Keratinocyte (primary cell): ENCODE measurements around the gene TMEM183A. TPM values are rescaled to one million over a fixed set of nuclear protein-coding genes. Genes with fewer than 3 reads are reported as not detected.

ENCODE experiments used
- DNase-seq: peaks from one replicate; pipeline ENCODE4 v3.0.0-alpha.2; 2011; ENCODE audit warnings: low read depth, missing footprints, low spot score
- FAIRE-seq: peaks from 2 replicates; lab custom pipeline; 2011; peaks lifted over from hg19 to GRCh38; lab: Jason Lieb, UNC
- H2AFZ ChIP-seq: 2 replicates; pipeline ENCODE4 v1.6.0; 2012; ENCODE audit warnings: low read length, control low read depth, inconsistent platforms; ENCODE audit not compliant: control insufficient read depth
- H3K27ac ChIP-seq: 2 replicates; pipeline ENCODE4 v1.5.1; 2011; ENCODE audit warnings: low read length; ENCODE audit not compliant: control insufficient read depth, insufficient read depth
- H3K27me3 ChIP-seq: 3 replicates; pipeline ENCODE4 v1.6.0; 2011; ENCODE audit warnings: low read length; ENCODE audit not compliant: control insufficient read depth, insufficient read depth; ENCODE audit errors: extremely low read depth
- H3K36me3 ChIP-seq, 2 experiments: 2 replicates in 1 of 2; 3 replicates in 1 of 2; pipeline ENCODE4 v1.5.1; 2011; ENCODE audit warnings: low read length in 2 of 2, mild to moderate bottlenecking in 1 of 2; ENCODE audit not compliant: control insufficient read depth in 2 of 2, insufficient read depth in 2 of 2; ENCODE audit errors: extremely low read depth in 1 of 2
- H3K4me1 ChIP-seq: 3 replicates; pipeline ENCODE4 v1.5.1; 2011; ENCODE audit warnings: low read length; ENCODE audit not compliant: control insufficient read depth, insufficient read depth; ENCODE audit errors: extremely low read depth
- H3K4me2 ChIP-seq: 3 replicates; pipeline ENCODE4 v1.6.0; 2011; ENCODE audit warnings: low read depth, low read length; ENCODE audit not compliant: control insufficient read depth, insufficient read depth; ENCODE audit errors: extremely low read depth
- H3K4me3 ChIP-seq, 3 experiments: fragments of 200-600 bp in 1 of 3; sonication (generic) in 1 of 3; 2 replicates in 2 of 3; 3 replicates in 1 of 3; pipeline ENCODE4 v1.5.1; 2011 to 2016; ENCODE audit warnings: low read length in 3 of 3, mild to moderate bottlenecking in 3 of 3, control low read depth in 2 of 3, inconsistent platforms in 1 of 3, low read depth in 1 of 3, mixed read lengths in 1 of 3, mixed run types in 1 of 3, moderate library complexity in 1 of 3; ENCODE audit not compliant: control insufficient read depth in 2 of 3, insufficient read depth in 2 of 3; ENCODE audit errors: extremely low read depth in 1 of 3
- H3K79me2 ChIP-seq: 2 replicates; pipeline ENCODE4 v1.6.0; 2012; ENCODE audit warnings: low read length; ENCODE audit not compliant: control insufficient read depth, insufficient read depth
- H3K9ac ChIP-seq: 3 replicates; pipeline ENCODE4 v1.6.0; 2011; ENCODE audit warnings: low read length; ENCODE audit not compliant: control insufficient read depth, insufficient read depth; ENCODE audit errors: extremely low read depth
- H3K9me1 ChIP-seq: 3 replicates; pipeline ENCODE4 v1.6.0; 2011; ENCODE audit warnings: low read length; ENCODE audit not compliant: control insufficient read depth, insufficient read depth; ENCODE audit errors: extremely low read depth
- H3K9me3 ChIP-seq: 2 replicates; pipeline ENCODE4 v1.5.1; 2012; ENCODE audit warnings: low read depth, low read length; ENCODE audit not compliant: control insufficient read depth
- H4K20me1 ChIP-seq: 3 replicates; pipeline ENCODE4 v1.6.0; 2011; ENCODE audit warnings: low read length; ENCODE audit not compliant: control insufficient read depth, insufficient read depth; ENCODE audit errors: extremely low read depth
- EZH2 ChIP-seq: IDR thresholded peaks from one replicate; pipeline ENCODE4 v1.6.1; 2012; ENCODE audit warnings: inconsistent platforms, mild to moderate bottlenecking, low read length, moderate library complexity
- dilution Hi-C: fragments of 300-500 bp; cut with MboI; formaldehyde crosslinking; loops from one replicate; pipeline ENCODE4 v1.7.0; 2020; ENCODE audit warnings: low sequenced_read_pairs; ENCODE audit not compliant: extremely low pct_ligation_motif_present
- polyA plus RNA-seq, 5 experiments: library from polyadenylated mRNA; depleted of rRNA in 3 of 5; stranded (reverse) in 3 of 5; stranded (forward) in 1 of 5; unstranded in 1 of 5; fragments of >200 nt; gene quantifications; 1 replicate in 1 of 5; 2 replicates in 3 of 5; 3 replicates in 1 of 5; pipeline versions ENCODE4 v1.2.1 to v1.2.3, GENCODE V29; 2011 to 2012; ENCODE audit warnings: missing spikeins in 2 of 5, low read depth in 1 of 5, low replicate concordance in 1 of 5
- TF ChIP-seq, protein P1 (sequence below), 3 experiments: IDR thresholded peaks in 1 of 3; conservative IDR thresholded peaks in 1 of 3; optimal IDR thresholded peaks in 1 of 3; 2 replicates in 2 of 3; 3 replicates in 1 of 3; pipeline versions ENCODE3 to v1.5.1; 2011; ENCODE audit warnings: low read length in 3 of 3, mild to moderate bottlenecking in 3 of 3, moderate library complexity in 2 of 3, control low read depth in 1 of 3, inconsistent platforms in 1 of 3; ENCODE audit not compliant: insufficient read depth in 2 of 3; ENCODE audit errors: extremely low read depth in 1 of 3

TMEM183A gene
- polyA plus RNA-seq, 1 donor (not counting 4 experiments of a cell fraction or from before 2014, with no cell fraction given) = 88.2 TPM

DNA sequence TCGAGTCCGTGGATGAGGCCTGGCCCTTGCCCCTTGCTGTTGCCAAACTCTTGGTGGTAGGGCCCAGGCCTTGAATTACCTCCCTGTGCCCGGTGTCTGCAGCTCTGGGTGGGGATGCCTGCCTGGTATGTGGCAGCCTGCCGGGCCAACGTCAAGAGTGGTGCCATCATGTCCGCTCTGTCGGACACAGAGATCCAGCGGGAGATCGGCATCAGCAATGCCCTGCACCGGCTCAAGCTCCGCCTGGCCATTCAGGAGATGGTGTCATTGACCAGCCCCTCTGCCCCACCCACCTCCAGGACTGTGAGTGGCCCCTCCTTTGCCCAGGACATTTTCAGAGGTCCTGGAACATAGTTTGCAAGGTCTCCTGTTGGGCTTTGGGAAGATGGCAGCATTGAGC is 52.9 kb downstream of the TMEM183A start:
- H3K4me3 ChIP-seq = no peak overlapping the region
- H2AFZ ChIP-seq = no peak overlapping the region
- FAIRE-seq (no peak), DNase-seq (no peak)
- H3K9ac ChIP-seq = no peak overlapping the region
- H3K27ac ChIP-seq = no peak overlapping the region
- no peaks in the 10 kb centered on the region for H3K4me1 ChIP-seq
- no peak overlapping the region for H3K4me2 ChIP-seq
- dilution Hi-C loops = no loop called here
- TF ChIP-seq EZH2 = no peak
- TF ChIP-seq, protein P1, sequence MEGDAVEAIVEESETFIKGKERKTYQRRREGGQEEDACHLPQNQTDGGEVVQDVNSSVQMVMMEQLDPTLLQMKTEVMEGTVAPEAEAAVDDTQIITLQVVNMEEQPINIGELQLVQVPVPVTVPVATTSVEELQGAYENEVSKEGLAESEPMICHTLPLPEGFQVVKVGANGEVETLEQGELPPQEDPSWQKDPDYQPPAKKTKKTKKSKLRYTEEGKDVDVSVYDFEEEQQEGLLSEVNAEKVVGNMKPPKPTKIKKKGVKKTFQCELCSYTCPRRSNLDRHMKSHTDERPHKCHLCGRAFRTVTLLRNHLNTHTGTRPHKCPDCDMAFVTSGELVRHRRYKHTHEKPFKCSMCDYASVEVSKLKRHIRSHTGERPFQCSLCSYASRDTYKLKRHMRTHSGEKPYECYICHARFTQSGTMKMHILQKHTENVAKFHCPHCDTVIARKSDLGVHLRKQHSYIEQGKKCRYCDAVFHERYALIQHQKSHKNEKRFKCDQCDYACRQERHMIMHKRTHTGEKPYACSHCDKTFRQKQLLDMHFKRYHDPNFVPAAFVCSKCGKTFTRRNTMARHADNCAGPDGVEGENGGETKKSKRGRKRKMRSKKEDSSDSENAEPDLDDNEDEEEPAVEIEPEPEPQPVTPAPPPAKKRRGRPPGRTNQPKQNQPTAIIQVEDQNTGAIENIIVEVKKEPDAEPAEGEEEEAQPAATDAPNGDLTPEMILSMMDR (optimal IDR thresholded peaks at IDR 0.05 in 1 of 3, IDR thresholded peaks at IDR 0.05 in 1 of 3, conservative IDR thresholded peaks at IDR 0.05 in 1 of 3; ENCODE audit: extremely low read depth in 1 of 3, insufficient read depth in 2 of 3, low read length in 3 of 3) = no peak
- no peaks in the 10 kb centered on the region for H3K9me3 ChIP-seq
- H3K79me2 ChIP-seq = no peaks in the 10 kb centered on the region
- H4K20me1 ChIP-seq = no peaks in the 10 kb centered on the region
- H3K36me3 ChIP-seq = peaks cover 0 to 1% of the 10 kb centered on the region in 2 experiments
- peaks cover 33% of the 10 kb centered on the region for H3K27me3 ChIP-seq
- H3K9me1 ChIP-seq = no peaks in the 10 kb centered on the region

DNA sequence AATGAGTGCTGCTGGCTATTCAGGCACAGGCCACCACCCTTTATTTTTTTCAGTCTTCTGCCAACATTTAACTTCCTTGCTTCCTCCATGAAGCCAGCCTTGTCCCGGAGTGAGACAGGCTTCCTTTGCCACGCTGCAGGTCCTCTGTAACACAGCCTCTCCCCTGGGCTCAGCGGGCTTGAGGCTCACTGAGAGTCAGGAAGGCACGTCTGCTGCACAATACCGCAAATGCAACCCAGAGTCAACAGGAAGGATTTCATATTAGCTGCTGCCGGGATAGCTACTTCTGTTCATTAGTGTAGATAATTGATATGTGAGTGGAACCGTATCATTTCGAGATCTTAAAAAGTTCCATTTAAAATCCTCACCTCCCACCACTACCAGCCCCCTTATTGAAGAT is 56.1 kb downstream of the TMEM183A start:
- H3K79me2 ChIP-seq = no peaks in the 10 kb centered on the region
- H3K9me1 ChIP-seq = no peaks in the 10 kb centered on the region
- FAIRE-seq (no peak), DNase-seq (no peak)
- H3K9ac ChIP-seq = no peak overlapping the region
- TF ChIP-seq, protein P1 (optimal IDR thresholded peaks at IDR 0.05 in 1 of 3, IDR thresholded peaks at IDR 0.05 in 1 of 3, conservative IDR thresholded peaks at IDR 0.05 in 1 of 3; ENCODE audit: extremely low read depth in 1 of 3, insufficient read depth in 2 of 3, low read length in 3 of 3) = no peak
- TF ChIP-seq EZH2 = no peak
- dilution Hi-C loops = no loop called here
- H3K27ac ChIP-seq = no peak overlapping the region
- peaks cover 27% of the 10 kb centered on the region for H3K27me3 ChIP-seq
- H3K4me1 ChIP-seq = no peaks in the 10 kb centered on the region
- no peaks in the 10 kb centered on the region for H3K36me3 ChIP-seq
- H4K20me1 ChIP-seq = no peaks in the 10 kb centered on the region
- no peak overlapping the region for H2AFZ ChIP-seq
- H3K9me3 ChIP-seq = no peaks in the 10 kb centered on the region
- no peak overlapping the region for H3K4me3 ChIP-seq
- no peak overlapping the region for H3K4me2 ChIP-seq
